ENCODE measurements around the gene CGB7.

- TF ChIP-seq POLR2AphosphoS5 (IDR thresholded peaks at IDR 0.05) (no peak), EP300 (IDR thresholded peaks at IDR 0.05) (no peak)
Measured at GRCh38 chr19:49020931-49021895, 36.3 kb downstream of the CGB7 start.

Data from upper lobe of left lung (tissue), 4 donors.